Lung (tissue), 12 donors: ENCODE data around the gene RBP3. TPM values are rescaled to one million over a fixed set of nuclear protein-coding genes. Genes with fewer than 3 reads are reported as not detected.

Source experiments
- ATAC-seq: fragments of 200-7000 bp; cut with Tn5 transposase; one replicate; pipeline ENCODE4 v1.9.1; 2020; ENCODE audit warnings: moderate number of reproducible peaks; ENCODE audit not compliant: insufficient read depth, low FRiP score
- DNase-seq, 3 donors: peaks; one replicate each; pipeline ENCODE4 v3.0.0-alpha.2; 2013 to 2017
- H3K27ac ChIP-seq, 2 donors: one replicate each; pipeline ENCODE4 v1.5.1; 2013; ENCODE audit warnings: mild to moderate bottlenecking in 2 of 2, moderate library complexity in 2 of 2, control low read depth in 1 of 2, inconsistent platforms in 1 of 2, low read depth in 1 of 2, low read length in 1 of 2
- H3K27me3 ChIP-seq, 3 donors: one replicate each; pipeline ENCODE4 v1.5.1; 2013; ENCODE audit warnings: low read length in 2 of 3; ENCODE audit not compliant: control insufficient read depth in 3 of 3, insufficient read depth in 3 of 3
- H3K36me3 ChIP-seq, 4 donors: one replicate each; pipeline ENCODE4 v1.5.1; 2013; ENCODE audit warnings: low read length in 4 of 4, mild to moderate bottlenecking in 1 of 4, moderate library complexity in 1 of 4; ENCODE audit not compliant: control insufficient read depth in 4 of 4, insufficient read depth in 4 of 4
- H3K4me1 ChIP-seq, 5 donors: one replicate each; pipeline ENCODE4 v1.5.1; 2013; ENCODE audit warnings: low read length in 5 of 5, mild to moderate bottlenecking in 2 of 5, moderate library complexity in 1 of 5; ENCODE audit not compliant: control insufficient read depth in 5 of 5, insufficient read depth in 5 of 5
- H3K4me3 ChIP-seq: one replicate; pipeline ENCODE4 v1.5.1; 2013; ENCODE audit warnings: mild to moderate bottlenecking, control low read depth, moderate library complexity
- H3K9ac ChIP-seq, 2 donors: one replicate each; pipeline ENCODE4 v1.5.1; 2013; ENCODE audit warnings: low read length in 2 of 2, control low read depth in 1 of 2; ENCODE audit not compliant: insufficient read depth in 1 of 2
- H3K9me3 ChIP-seq, 4 donors: one replicate each; pipeline ENCODE4 v1.5.1; 2013; ENCODE audit warnings: low read length in 3 of 4, mild to moderate bottlenecking in 1 of 4, moderate library complexity in 1 of 4; ENCODE audit not compliant: control insufficient read depth in 4 of 4, insufficient read depth in 3 of 4
- WGBS, 2 donors: extraction: QIAGEN DNeasy Blood & Tissue Kit; methylation state at CpG; one replicate each; pipeline ENCODE4 v1.1.7; 2013; 5-methylcytosine and 5-hydroxymethylcytosine counted together
- polyA plus RNA-seq, 2 donors: library from polyadenylated mRNA; stranded (reverse); fragments of 200-250 nt; gene quantifications; one replicate each; pipeline ENCODE4 v1.2.1, GENCODE V29; 2013
- total RNA-seq, 2 donors: library from RNA; depleted of rRNA in 1 of 2; stranded (reverse); fragments of >200 nt in 1 of 2; gene quantifications; one replicate each; pipeline ENCODE4 v1.2.1, GENCODE V29; 2014 to 2021
- TF ChIP-seq, protein P1 (sequence below): IDR thresholded peaks from 2 replicates; pipeline ENCODE4 v1.5.1; 2012; ENCODE audit warnings: mild to moderate bottlenecking; ENCODE audit errors: control extremely low read depth, extremely low read depth
- donor health status: control.
- donor health status: control.
- donor health status: Bipolar disorder and iron deficiency.
- donor health status: healthy.
- donor health status: DM: yes; HTN: yes; CAD: no.

The RBP3 gene
- total and polyA plus RNA-seq, 4 donors: 0.01 TPM; not detected in 3

DNA sequence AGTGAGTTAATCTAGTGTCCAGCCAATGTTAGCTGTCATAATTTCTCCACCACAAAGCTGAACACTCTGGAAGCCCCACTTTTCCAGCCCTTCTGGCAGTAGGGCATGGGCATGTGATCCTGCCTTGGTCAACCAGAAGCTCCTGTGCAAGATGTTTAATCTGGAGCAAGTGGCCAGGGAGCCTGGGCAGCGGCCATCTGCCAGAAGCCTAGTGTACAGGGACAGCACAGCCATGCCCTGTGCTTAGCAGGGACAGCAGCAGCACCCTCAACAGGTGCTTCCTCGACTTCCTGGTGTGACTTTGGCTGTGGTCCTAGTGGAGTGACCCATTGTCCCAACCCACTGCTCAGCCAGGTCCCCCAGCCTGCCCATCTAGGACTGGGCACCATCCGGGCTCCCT lies 10.3 kb downstream of the RBP3 start:
- no peaks in the 10 kb centered on the region for H3K9me3 ChIP-seq
- DNase-seq (peak in 1 of 3 donors; percentile 4), ATAC-seq (no peak)
- H3K27me3 ChIP-seq: no peaks in the 10 kb centered on the region
- no peaks in the 10 kb centered on the region for H3K36me3 ChIP-seq
- no peak overlapping the region for H3K4me3 ChIP-seq
- TF ChIP-seq, protein P1, sequence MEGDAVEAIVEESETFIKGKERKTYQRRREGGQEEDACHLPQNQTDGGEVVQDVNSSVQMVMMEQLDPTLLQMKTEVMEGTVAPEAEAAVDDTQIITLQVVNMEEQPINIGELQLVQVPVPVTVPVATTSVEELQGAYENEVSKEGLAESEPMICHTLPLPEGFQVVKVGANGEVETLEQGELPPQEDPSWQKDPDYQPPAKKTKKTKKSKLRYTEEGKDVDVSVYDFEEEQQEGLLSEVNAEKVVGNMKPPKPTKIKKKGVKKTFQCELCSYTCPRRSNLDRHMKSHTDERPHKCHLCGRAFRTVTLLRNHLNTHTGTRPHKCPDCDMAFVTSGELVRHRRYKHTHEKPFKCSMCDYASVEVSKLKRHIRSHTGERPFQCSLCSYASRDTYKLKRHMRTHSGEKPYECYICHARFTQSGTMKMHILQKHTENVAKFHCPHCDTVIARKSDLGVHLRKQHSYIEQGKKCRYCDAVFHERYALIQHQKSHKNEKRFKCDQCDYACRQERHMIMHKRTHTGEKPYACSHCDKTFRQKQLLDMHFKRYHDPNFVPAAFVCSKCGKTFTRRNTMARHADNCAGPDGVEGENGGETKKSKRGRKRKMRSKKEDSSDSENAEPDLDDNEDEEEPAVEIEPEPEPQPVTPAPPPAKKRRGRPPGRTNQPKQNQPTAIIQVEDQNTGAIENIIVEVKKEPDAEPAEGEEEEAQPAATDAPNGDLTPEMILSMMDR: no peak
- no peak overlapping the region for H3K27ac ChIP-seq
- H3K9ac ChIP-seq: no peak overlapping the region
- H3K4me1 ChIP-seq: no peaks in the 10 kb centered on the region
- WGBS, 2 donors: 78 to 86% methylated on average over 3 of the region's 3 CpGs

DNA sequence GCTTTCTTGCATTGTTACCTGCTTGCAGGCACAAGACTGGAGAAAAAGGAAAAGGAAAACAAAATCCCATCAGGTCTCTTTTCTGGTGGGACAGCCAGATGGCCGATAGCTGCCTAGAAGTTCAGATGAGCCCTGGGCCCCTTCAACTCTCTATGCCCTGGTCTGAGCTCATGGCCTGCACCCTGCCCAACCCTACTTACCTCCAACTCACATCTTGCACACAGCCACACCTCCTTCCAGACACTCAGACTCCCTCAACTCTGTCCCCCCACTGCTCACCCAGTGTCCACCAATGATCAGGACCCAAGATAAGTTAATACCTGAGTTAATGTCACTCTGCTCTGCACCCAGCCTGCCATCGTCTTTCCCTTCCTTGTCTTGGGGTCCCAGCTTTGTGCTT lies 10.9 kb downstream of the RBP3 start:
- WGBS, 2 donors: 81 to 93% methylated on average over 2 of the region's 2 CpGs
- DNase-seq (peak in 1 of 3 donors; percentile 6), ATAC-seq (no peak)
- Histone ChIP-seq H3K27ac (no peak overlapping the region), H3K9ac (no peak overlapping the region), H3K4me3 (no peak overlapping the region), H3K36me3 (no peaks in the 10 kb centered on the region), H3K27me3 (no peaks in the 10 kb centered on the region), H3K4me1 (no peaks in the 10 kb centered on the region), H3K9me3 (no peaks in the 10 kb centered on the region)
- TF ChIP-seq, protein P1: no peak

DNA sequence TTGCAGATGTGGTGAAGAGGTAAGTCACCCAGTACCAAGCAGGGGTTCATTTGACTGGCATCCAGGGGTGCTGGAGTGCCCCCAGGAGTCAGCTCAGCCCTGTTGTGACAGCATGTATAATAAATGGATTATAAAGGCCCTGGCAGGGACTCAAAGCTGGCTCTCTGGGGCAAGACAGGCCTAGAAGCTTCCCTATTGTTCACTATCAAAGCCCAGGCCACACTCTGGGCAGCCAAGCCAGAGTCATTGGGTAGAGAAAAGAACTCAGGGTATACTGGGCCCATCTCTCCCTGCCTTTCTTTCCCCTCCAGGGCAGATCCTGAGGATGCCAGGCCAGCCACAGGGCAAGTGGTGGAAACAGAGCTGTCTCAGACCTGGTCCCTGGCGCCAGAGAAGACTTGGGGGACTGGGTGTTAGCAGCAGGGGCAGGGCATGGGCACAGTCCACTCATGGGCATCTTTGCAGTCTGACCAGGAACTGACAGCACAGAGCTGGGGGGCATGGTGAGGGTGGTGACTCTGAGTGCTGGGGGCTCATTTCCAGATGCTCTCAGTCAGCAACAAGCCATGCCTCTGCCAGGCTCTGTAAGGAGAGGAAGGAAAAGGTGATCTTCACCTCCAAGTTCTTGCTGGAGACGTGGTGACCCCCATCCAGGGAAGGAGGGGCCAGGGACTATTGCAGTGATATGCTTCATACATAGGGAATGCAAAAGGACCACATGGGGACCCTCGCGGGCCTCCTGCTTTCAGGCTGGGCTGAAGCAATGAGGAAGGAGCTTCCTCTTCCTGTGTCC lies 11.7 kb downstream of the RBP3 start:
- no peak overlapping the region for H3K9ac ChIP-seq
- H3K4me1 ChIP-seq: no peaks in the 10 kb centered on the region
- H3K36me3 ChIP-seq: no peaks in the 10 kb centered on the region
- no peak overlapping the region for H3K27ac ChIP-seq
- H3K9me3 ChIP-seq: no peaks in the 10 kb centered on the region
- TF ChIP-seq, protein P1: no peak
- H3K27me3 ChIP-seq: no peaks in the 10 kb centered on the region
- DNase-seq: peak in 1 of 3 donors; percentile 2
- WGBS, 2 donors: 52 to 71% methylated on average over 4 of the region's 4 CpGs
- no peak overlapping the region for H3K4me3 ChIP-seq
- no peak for ATAC-seq
